ENCODE measurements around the gene ACSF3. TPM values are rescaled to one million over a fixed set of nuclear protein-coding genes. Genes with fewer than 3 reads are reported as not detected.

ACSF3 gene
- polyA plus RNA-seq, 1 donor from 2014 or later = 20.8 TPM

DNA sequence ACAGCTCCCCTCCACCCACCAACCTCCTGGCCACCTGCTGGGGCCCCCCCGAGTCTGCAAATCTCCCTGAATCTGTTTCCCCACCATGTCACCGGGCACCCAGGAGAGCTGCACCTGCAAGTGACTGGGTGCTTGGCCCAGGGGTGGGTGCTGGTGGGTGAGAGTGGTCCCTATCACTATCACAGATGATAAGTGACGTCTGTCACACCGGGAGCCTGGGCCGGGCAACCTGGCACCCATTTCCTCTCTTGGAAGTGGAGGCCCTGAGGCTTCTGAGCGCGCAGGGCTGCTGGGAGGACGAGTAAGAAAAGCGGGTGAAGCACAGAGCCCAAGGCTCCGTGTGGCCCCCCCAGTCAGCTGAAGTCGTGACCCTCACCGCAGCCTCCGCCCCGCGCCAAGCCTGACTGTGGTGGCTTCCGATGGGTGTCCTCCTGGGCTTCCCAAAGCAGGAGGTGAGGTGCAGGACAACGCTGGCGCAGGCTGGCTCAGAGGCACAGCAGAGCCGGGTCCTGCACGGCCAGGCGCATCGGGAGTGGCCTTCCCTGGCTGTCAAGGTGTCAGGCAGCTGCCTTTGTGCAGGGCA lies 21.0 kb upstream of the ACSF3 start:
- Histone ChIP-seq H3K27me3 (ENCODE audit: insufficient read depth, low read depth, low read length) (no peaks in the 10 kb centered on the region), H3K36me3 (ENCODE audit: insufficient read depth, low read length) (no peaks in the 10 kb centered on the region), H2AFZ (ENCODE audit: low read depth, low read length) (no peak overlapping the region), H3K9me3 (ENCODE audit: low read length) (no peaks in the 10 kb centered on the region), H3K4me2 (ENCODE audit: low read length) (no peak overlapping the region), H3K9me2 (ENCODE audit: insufficient read depth, low read length) (no peaks in the 10 kb centered on the region), H4K20me1 (ENCODE audit: insufficient read depth) (no peaks in the 10 kb centered on the region), H3K4me3 (ENCODE audit: low read length) (no peak overlapping the region), H3K27ac (ENCODE audit: low read length) (no peak overlapping the region), H3F3A (ENCODE audit: insufficient read depth, low read length, poor library complexity, severe bottlenecking) (no peaks in the 10 kb centered on the region), H3K79me2 (replicated peaks; ENCODE audit: insufficient read depth, low read length) (no peaks in the 10 kb centered on the region), H3K9ac (ENCODE audit: low read length) (no peak overlapping the region)
- TF ChIP-seq SMC3 (conservative IDR thresholded peaks at IDR 0.05; ENCODE audit: poor library complexity) = no peak
- TF ChIP-seq RAD21 (conservative IDR thresholded peaks at IDR 0.05) = no peak
- TF ChIP-seq EP300 (conservative IDR thresholded peaks at IDR 0.05; ENCODE audit: poor library complexity, severe bottlenecking) = no peak
- TF ChIP-seq EZH2 (IDR thresholded peaks at IDR 0.05; ENCODE audit: borderline replicate concordance, insufficient read depth, low read length, poor library complexity, severe bottlenecking) = no peak
- TF ChIP-seq CTCF (IDR thresholded peaks at IDR 0.05; ENCODE audit: poor library complexity, severe bottlenecking) = no peak
- no peak for TF ChIP-seq MXI1 (conservative IDR thresholded peaks at IDR 0.05; ENCODE audit: poor library complexity, severe bottlenecking)
- TF ChIP-seq, protein P1, sequence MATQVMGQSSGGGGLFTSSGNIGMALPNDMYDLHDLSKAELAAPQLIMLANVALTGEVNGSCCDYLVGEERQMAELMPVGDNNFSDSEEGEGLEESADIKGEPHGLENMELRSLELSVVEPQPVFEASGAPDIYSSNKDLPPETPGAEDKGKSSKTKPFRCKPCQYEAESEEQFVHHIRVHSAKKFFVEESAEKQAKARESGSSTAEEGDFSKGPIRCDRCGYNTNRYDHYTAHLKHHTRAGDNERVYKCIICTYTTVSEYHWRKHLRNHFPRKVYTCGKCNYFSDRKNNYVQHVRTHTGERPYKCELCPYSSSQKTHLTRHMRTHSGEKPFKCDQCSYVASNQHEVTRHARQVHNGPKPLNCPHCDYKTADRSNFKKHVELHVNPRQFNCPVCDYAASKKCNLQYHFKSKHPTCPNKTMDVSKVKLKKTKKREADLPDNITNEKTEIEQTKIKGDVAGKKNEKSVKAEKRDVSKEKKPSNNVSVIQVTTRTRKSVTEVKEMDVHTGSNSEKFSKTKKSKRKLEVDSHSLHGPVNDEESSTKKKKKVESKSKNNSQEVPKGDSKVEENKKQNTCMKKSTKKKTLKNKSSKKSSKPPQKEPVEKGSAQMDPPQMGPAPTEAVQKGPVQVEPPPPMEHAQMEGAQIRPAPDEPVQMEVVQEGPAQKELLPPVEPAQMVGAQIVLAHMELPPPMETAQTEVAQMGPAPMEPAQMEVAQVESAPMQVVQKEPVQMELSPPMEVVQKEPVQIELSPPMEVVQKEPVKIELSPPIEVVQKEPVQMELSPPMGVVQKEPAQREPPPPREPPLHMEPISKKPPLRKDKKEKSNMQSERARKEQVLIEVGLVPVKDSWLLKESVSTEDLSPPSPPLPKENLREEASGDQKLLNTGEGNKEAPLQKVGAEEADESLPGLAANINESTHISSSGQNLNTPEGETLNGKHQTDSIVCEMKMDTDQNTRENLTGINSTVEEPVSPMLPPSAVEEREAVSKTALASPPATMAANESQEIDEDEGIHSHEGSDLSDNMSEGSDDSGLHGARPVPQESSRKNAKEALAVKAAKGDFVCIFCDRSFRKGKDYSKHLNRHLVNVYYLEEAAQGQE (IDR thresholded peaks at IDR 0.05; ENCODE audit: borderline replicate concordance) = no peak
- no peak for TF ChIP-seq POLR2AphosphoS5 (IDR thresholded peaks at IDR 0.05)

- Histone ChIP-seq H3K9me2 (ENCODE audit: insufficient read depth, low read length) (no peaks in the 10 kb centered on the region), H3K27ac (ENCODE audit: low read length) (no peak overlapping the region), H3K4me3 (ENCODE audit: low read length) (no peak overlapping the region), H4K20me1 (ENCODE audit: insufficient read depth) (no peaks in the 10 kb centered on the region), H3K9me3 (ENCODE audit: low read length) (no peaks in the 10 kb centered on the region), H3F3A (ENCODE audit: insufficient read depth, low read length, poor library complexity, severe bottlenecking) (no peaks in the 10 kb centered on the region), H3K9ac (ENCODE audit: low read length) (no peak overlapping the region), H3K27me3 (ENCODE audit: insufficient read depth, low read depth, low read length) (no peaks in the 10 kb centered on the region), H2AFZ (ENCODE audit: low read depth, low read length) (no peak overlapping the region), H3K79me2 (replicated peaks; ENCODE audit: insufficient read depth, low read length) (no peaks in the 10 kb centered on the region), H3K36me3 (ENCODE audit: insufficient read depth, low read length) (no peaks in the 10 kb centered on the region), H3K4me2 (ENCODE audit: low read length) (no peak overlapping the region)
- TF ChIP-seq, protein P1 (IDR thresholded peaks at IDR 0.05; ENCODE audit: borderline replicate concordance) = no peak
- no peak for TF ChIP-seq MXI1 (conservative IDR thresholded peaks at IDR 0.05; ENCODE audit: poor library complexity, severe bottlenecking)
- TF ChIP-seq CTCF (IDR thresholded peaks at IDR 0.05; ENCODE audit: poor library complexity, severe bottlenecking) = no peak
- no peak for TF ChIP-seq POLR2AphosphoS5 (IDR thresholded peaks at IDR 0.05)
- TF ChIP-seq TAF1 (IDR thresholded peaks at IDR 0.05; ENCODE audit: low read depth) = no peak
- TF ChIP-seq SMC3 (conservative IDR thresholded peaks at IDR 0.05; ENCODE audit: poor library complexity) = no peak
- TF ChIP-seq EZH2 (IDR thresholded peaks at IDR 0.05; ENCODE audit: borderline replicate concordance, insufficient read depth, low read length, poor library complexity, severe bottlenecking) = no peak
Measured at GRCh38 chr16:89073346-89074071, 20.1 kb upstream of the ACSF3 start.

All from neural cell (in vitro differentiated cells).